B cell (primary cell): ENCODE measurements around the gene NPPA. TPM values are rescaled to one million over a fixed set of nuclear protein-coding genes. Genes with fewer than 3 reads are reported as not detected.

Experiments
- ATAC-seq: fragments of 200-7000 bp; cut with Tn5 transposase; one replicate; pipeline ENCODE4 v1.10.0; 2021; ENCODE audit warnings: low read depth, mild to moderate bottlenecking, moderate number of reproducible peaks, moderate library complexity
- CTCF ChIA-PET: fragments of 350-600 bp; sonication (Branson Sonifier 250); formaldehyde crosslinking; loops from one replicate; lab custom pipeline; 2021; ENCODE audit warnings: antibody characterized with exemption, inconsistent platforms; lab: Charles Lee
- POLR2A ChIA-PET: fragments of 350-600 bp; sonication (Branson Sonifier 250); formaldehyde crosslinking; loops from one replicate; lab custom pipeline; 2021; ENCODE audit warnings: antibody characterized with exemption; lab: Charles Lee
- DNase-seq: peaks from one replicate; pipeline ENCODE4 v3.0.0; 2013
- H2AFZ ChIP-seq: 2 replicates; pipeline ENCODE4 v1.6.1; 2012; ENCODE audit warnings: mild to moderate bottlenecking, low read depth, low read length; ENCODE audit not compliant: insufficient read depth, poor library complexity, severe bottlenecking
- H3K27ac ChIP-seq, 2 donors: 1 replicate in 1 of 2; 2 replicates in 1 of 2; pipeline ENCODE4 v1.5.1; 2012 to 2013; ENCODE audit warnings: low read length in 2 of 2, mild to moderate bottlenecking in 2 of 2, moderate library complexity in 1 of 2
- H3K27me3 ChIP-seq, 4 experiments: fragments of 200-600 bp in 1 of 4; sonication (generic) in 1 of 4; replicated peaks in 1 of 4; 1 replicate in 2 of 4; 2 replicates in 2 of 4; pipeline versions ENCODE4 v1.6.1 to v1.7.0; 2013 to 2016; ENCODE audit warnings: low read length in 3 of 4, mild to moderate bottlenecking in 2 of 4, mixed read lengths in 1 of 4, moderate library complexity in 1 of 4; ENCODE audit not compliant: insufficient read depth in 4 of 4, control insufficient read depth in 3 of 4; ENCODE audit errors: control extremely low read depth in 1 of 4
- H3K36me3 ChIP-seq, 2 experiments: replicated peaks in 1 of 2; 1 replicate in 1 of 2; 2 replicates in 1 of 2; pipeline versions ENCODE4 v1.6.1 to v1.7.1; 2013; ENCODE audit warnings: low read length in 1 of 2; ENCODE audit not compliant: insufficient read depth in 2 of 2, control insufficient read depth in 1 of 2; ENCODE audit errors: control extremely low read depth in 1 of 2, extremely low read depth in 1 of 2
- H3K4me1 ChIP-seq, 2 donors: fragments of 200-600 bp in 1 of 2; sonication (generic) in 1 of 2; 1 replicate in 1 of 2; 2 replicates in 1 of 2; pipeline versions ENCODE4 v1.5.1 to v1.6.1; 2013 to 2017; ENCODE audit warnings: low read length in 2 of 2; ENCODE audit not compliant: control insufficient read depth in 2 of 2, insufficient read depth in 2 of 2
- H3K4me2 ChIP-seq: replicated peaks from 2 replicates; pipeline ENCODE3; 2012; ENCODE audit warnings: mild to moderate bottlenecking, low read depth, low read length; ENCODE audit not compliant: poor library complexity, severe bottlenecking
- H3K4me3 ChIP-seq, 5 experiments: fragments of 200-600 bp in 1 of 5; sonication (generic) in 1 of 5; 1 replicate in 3 of 5; 2 replicates in 2 of 5; pipeline versions ENCODE4 v1.5.1 to v1.7.0; 2011 to 2016; ENCODE audit warnings: low read length in 4 of 5, mild to moderate bottlenecking in 4 of 5, low read depth in 2 of 5, control low read depth in 1 of 5, moderate library complexity in 1 of 5; ENCODE audit not compliant: insufficient read depth in 1 of 5; ENCODE audit errors: control extremely low read depth in 1 of 5, extremely low read depth in 1 of 5
- H3K79me2 ChIP-seq: fragments of 200-600 bp; sonication (generic); one replicate; pipeline ENCODE4 v1.6.0; 2016; ENCODE audit warnings: low read length; ENCODE audit not compliant: control insufficient read depth, insufficient read depth
- H3K9ac ChIP-seq: fragments of 200-600 bp; sonication (generic); 2 replicates; pipeline ENCODE4 v1.6.1; 2017; ENCODE audit warnings: mild to moderate bottlenecking, low read length, moderate library complexity
- H3K9me3 ChIP-seq, 3 donors: one replicate each; pipeline versions ENCODE4 v1.6.1 to v1.7.1; 2013; ENCODE audit warnings: low read length in 2 of 3; ENCODE audit not compliant: control insufficient read depth in 2 of 3, insufficient read depth in 1 of 3; ENCODE audit errors: control extremely low read depth in 1 of 3
- H4K20me1 ChIP-seq: 2 replicates; pipeline ENCODE4 v1.6.0; 2012; ENCODE audit warnings: mild to moderate bottlenecking, low read length; ENCODE audit not compliant: insufficient read depth, control insufficient read depth, poor library complexity, severe bottlenecking
- H3K27ac Mint-ChIP-seq: one replicate; pipeline ENCODE4 v1.8.0; 2021; ENCODE audit warnings: mixed read lengths
- H3K27me3 Mint-ChIP-seq: one replicate; pipeline ENCODE4 v1.8.0; 2021; ENCODE audit warnings: mixed read lengths
- H3K4me1 Mint-ChIP-seq: one replicate; pipeline ENCODE4 v1.8.0; 2021; ENCODE audit warnings: mixed read lengths
- H3K4me3 Mint-ChIP-seq: one replicate; pipeline ENCODE4 v1.8.0; 2021; ENCODE audit warnings: mixed read lengths
- H3K9me3 Mint-ChIP-seq: one replicate; pipeline ENCODE4 v1.8.0; 2022; ENCODE audit warnings: mixed read lengths; ENCODE audit not compliant: insufficient read depth
- EZH2 ChIP-seq: IDR thresholded peaks from 2 replicates; pipeline ENCODE4 v1.6.1; 2012; ENCODE audit warnings: borderline replicate concordance, low read depth, mild to moderate bottlenecking, moderate library complexity, low read length; ENCODE audit not compliant: insufficient read depth, poor library complexity, severe bottlenecking
- WGBS: methylation state at CpG from one replicate; pipeline ENCODE4 v1.1.5; 2013; ENCODE audit warnings: missing lambda C conversion rate; ENCODE audit not compliant: insufficient coverage; 5-methylcytosine and 5-hydroxymethylcytosine counted together
- intact Hi-C: fragments of 100-400 bp; cut with micrococcal nuclease; formaldehyde crosslinking; loops from one replicate; pipeline ENCODE4 v1.10.0; 2022
- polyA plus RNA-seq: library from polyadenylated mRNA; depleted of rRNA; stranded (reverse); fragments of >200 nt; gene quantifications from 2 replicates; pipeline ENCODE4 v1.2.3, GENCODE V29; 2012
- total RNA-seq, 2 donors: library from RNA; stranded (reverse); fragments of 120-200 nt in 1 of 2; gene quantifications; 1 replicate in 1 of 2; 2 replicates in 1 of 2; pipeline versions ENCODE4 v1.2.3 to v1.2.4, GENCODE V29; 2013 to 2022
- TF ChIP-seq, protein P1 (sequence below): fragments of 200-600 bp; IDR thresholded peaks from one replicate; pipeline ENCODE4 v1.8.0; 2022; ENCODE audit warnings: antibody characterized with exemption, mild to moderate bottlenecking

The NPPA gene
- total and polyA plus RNA-seq, 2 donors (not counting 1 experiment from before 2014, with no cell fraction given) = not detected

DNA sequence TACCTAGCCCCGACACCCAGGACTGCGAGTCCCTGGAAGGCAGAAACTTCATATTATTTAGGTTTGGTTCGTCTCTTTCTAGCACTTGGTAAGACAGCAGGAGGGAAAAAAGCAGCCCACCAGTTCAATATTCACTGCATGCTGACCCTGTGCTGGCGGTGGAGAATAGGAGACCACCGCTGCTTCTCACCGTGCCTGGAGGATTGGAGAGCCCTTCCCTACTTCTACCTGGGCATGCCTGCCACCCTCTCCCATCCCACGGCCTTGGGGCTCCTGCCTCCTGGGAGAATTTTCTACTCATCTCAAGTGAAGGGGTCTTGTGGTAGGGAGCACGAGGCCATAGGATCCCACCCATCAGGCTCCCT lies 47.2 kb downstream of the NPPA start:
- no peak for DNase-seq
- H3K9me3 ChIP-seq = no peaks in the 10 kb centered on the region
- H3K4me2 ChIP-seq = no peak overlapping the region
- ChIA-PET POLR2A (no interaction called here), CTCF (no interaction called here)
- 100% methylated on average over 1 of the region's 8 CpGs for WGBS
- H3K36me3 ChIP-seq = peaks cover 0 to 46% of the 10 kb centered on the region in 2 experiments
- peaks cover 62% of the 10 kb centered on the region for H3K79me2 ChIP-seq
- peaks cover 48% of the 10 kb centered on the region for H4K20me1 ChIP-seq
- no peak overlapping the region for H2AFZ ChIP-seq
- no peak overlapping the region for H3K4me3 Mint-ChIP-seq
- peaks cover 37% of the 10 kb centered on the region for H3K4me1 Mint-ChIP-seq
- H3K27ac ChIP-seq = no peak overlapping the region
- no peaks in the 10 kb centered on the region for H3K27me3 ChIP-seq
- H3K9me3 Mint-ChIP-seq = no peaks in the 10 kb centered on the region
- ATAC-seq = no peak
- intact Hi-C loops = loop anchor here (10.0 kb wide), 1 partner anchor 1326 kb away; the partner anchor contains the start of genes DFFA and PEX14
- peak overlapping the region; percentile 16 for H3K27ac Mint-ChIP-seq
- H3K4me1 ChIP-seq = peaks cover 31 to 39% of the 10 kb centered on the region in 2 donors
- H3K27me3 Mint-ChIP-seq = no peaks in the 10 kb centered on the region
- H3K9ac ChIP-seq = no peak overlapping the region
- TF ChIP-seq, protein P1, sequence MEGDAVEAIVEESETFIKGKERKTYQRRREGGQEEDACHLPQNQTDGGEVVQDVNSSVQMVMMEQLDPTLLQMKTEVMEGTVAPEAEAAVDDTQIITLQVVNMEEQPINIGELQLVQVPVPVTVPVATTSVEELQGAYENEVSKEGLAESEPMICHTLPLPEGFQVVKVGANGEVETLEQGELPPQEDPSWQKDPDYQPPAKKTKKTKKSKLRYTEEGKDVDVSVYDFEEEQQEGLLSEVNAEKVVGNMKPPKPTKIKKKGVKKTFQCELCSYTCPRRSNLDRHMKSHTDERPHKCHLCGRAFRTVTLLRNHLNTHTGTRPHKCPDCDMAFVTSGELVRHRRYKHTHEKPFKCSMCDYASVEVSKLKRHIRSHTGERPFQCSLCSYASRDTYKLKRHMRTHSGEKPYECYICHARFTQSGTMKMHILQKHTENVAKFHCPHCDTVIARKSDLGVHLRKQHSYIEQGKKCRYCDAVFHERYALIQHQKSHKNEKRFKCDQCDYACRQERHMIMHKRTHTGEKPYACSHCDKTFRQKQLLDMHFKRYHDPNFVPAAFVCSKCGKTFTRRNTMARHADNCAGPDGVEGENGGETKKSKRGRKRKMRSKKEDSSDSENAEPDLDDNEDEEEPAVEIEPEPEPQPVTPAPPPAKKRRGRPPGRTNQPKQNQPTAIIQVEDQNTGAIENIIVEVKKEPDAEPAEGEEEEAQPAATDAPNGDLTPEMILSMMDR = no peak
- TF ChIP-seq EZH2 = no peak
- no peak overlapping the region for H3K4me3 ChIP-seq

DNA sequence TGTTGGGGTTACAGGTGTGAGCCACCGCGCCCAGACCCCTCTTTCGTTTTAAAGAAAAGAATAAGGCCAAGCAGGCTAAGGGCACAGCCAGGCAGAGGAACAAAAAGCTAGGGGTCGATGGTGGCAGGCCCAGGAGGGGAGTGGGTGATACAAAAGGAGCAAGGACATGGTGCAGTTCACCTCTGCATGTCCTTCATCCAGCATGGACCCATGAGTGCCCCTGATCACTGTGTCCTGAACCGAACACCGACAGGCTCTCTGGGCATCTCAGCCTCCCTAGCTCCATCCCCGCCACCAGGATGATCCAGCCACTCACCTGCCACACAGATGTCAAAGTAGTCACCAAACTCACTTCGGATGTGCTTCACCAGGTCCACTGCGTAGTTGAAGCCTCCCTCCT lies 47.7 kb downstream of the NPPA start:
- Histone ChIP-seq H3K36me3 (peaks cover 0 to 51% of the 10 kb centered on the region in 2 experiments), H4K20me1 (peaks cover 48% of the 10 kb centered on the region), H3K4me3 (no peak overlapping the region), H3K27me3 (no peaks in the 10 kb centered on the region), H3K9me3 (no peaks in the 10 kb centered on the region), H2AFZ (no peak overlapping the region), H3K9ac (no peak overlapping the region), H3K4me2 (no peak overlapping the region), H3K4me1 (peaks cover 29 to 35% of the 10 kb centered on the region in 2 donors), H3K79me2 (peaks cover 62% of the 10 kb centered on the region), H3K27ac (no peak overlapping the region)
- no peak for DNase-seq
- no peak for ATAC-seq
- Mint-ChIP-seq H3K9me3 (no peaks in the 10 kb centered on the region), H3K4me3 (no peak overlapping the region), H3K27me3 (no peaks in the 10 kb centered on the region), H3K27ac (no peak overlapping the region), H3K4me1 (peaks cover 33% of the 10 kb centered on the region)
- TF ChIP-seq EZH2 = no peak
- TF ChIP-seq, protein P1 = no peak
- ChIA-PET CTCF (no interaction called here), POLR2A (no interaction called here)
- WGBS = 96% methylated on average over 8 of the region's 9 CpGs
- intact Hi-C loops = loop anchor here (10.0 kb wide), 1 partner anchor 1325 kb away; the partner anchor contains the start of genes DFFA and PEX14
